Activated CD4-positive, CD25-positive, alpha-beta regulatory T cell (primary cell): ENCODE measurements around the gene APBA1.

ENCODE experiments used
- DNase-seq, 4 experiments: peaks; one replicate each; lab custom pipeline; 2025; lab: John Stamatoyannopoulos, UW

APBA1 gene

DNA sequence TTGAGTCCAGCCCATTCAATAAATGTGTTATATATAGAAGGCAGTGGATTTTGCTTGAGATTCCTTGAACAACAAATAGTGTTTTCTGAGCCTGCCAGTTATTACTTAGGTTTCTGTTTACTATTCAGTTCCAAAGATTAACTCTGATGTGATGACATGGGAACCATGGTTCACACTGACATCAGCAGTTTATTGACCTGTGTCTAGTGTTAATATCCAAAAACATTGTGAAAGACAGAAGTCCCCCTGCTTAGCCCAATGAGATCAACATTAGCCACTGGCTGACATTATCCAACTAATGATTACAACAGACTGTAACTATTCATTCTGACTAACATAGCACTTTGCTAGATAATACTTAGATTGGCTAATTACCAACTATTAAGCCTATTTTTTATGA lies 14.9 kb downstream of the APBA1 start:
- DNase-seq: no peak

DNA sequence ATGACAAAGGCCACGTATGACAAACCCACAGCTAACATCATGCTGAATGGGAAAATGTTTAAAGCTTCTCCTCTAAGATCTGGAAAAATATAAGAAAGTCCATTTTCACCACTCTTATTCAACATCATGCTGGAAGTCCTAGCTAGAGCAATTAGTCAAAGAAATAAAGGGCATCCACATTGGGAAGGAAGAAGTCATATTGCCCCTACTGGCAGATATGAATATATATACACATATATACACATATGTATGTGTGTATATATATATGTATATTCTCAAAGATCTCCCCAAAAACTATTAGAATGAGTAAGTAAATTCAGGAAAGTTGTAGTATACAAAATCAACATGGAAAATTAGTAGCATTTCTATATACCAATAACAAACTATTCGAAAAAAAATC lies 17.1 kb downstream of the APBA1 start:
- DNase-seq: no peak

- no peak for DNase-seq
Measured at GRCh38 chr9:69653261-69653660, 18.9 kb downstream of the APBA1 start.

GRCh38 chr9:69649566-69650250 lies 22.5 kb downstream of the APBA1 start:
- no peak for DNase-seq

GRCh38 chr9:69647804-69648203 lies 24.4 kb downstream of the APBA1 start:
- DNase-seq: no peak

DNA sequence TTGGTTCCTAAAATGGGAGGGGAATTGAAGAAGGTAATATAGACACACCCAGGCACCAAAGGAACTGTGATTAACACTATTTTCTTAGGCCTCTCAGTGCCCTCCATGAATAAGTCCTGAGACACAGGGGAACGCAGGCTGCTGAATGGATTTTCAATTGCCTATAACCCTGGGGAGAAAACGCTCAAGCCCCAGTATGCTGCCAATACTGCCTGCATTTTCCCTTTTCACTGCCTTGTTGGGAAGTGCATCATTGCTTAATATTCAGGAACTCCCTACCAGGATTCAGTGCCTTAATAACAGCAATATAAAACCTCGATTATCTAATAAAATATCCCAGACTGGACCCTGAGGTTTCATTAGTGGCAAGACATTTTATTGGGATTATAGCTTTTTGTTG lies 25.4 kb downstream of the APBA1 start:
- no peak for DNase-seq

GRCh38 chr9:69645488-69645887 lies 26.7 kb downstream of the APBA1 start:
- no peak for DNase-seq

GRCh38 chr9:69643098-69643497 lies 29.1 kb downstream of the APBA1 start:
- no peak for DNase-seq

DNA sequence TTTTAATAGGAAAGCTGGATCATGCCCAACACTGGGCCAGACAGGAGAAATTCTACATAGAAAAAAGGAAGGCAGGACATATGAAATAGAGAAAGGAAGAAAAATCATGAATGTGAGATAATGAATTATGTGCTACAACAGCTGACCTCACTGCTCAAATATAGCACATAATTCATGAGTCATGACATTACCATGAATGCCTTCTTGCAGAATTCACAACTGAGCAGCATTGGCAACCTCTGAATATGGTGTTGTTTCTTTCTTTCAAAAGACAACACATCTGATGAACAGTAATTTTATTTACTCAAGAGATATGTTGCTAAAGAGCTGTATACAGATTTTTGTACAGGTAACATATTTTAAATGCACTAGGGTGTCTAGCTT lies 34.4 kb downstream of the APBA1 start:
- no peak for DNase-seq

DNA sequence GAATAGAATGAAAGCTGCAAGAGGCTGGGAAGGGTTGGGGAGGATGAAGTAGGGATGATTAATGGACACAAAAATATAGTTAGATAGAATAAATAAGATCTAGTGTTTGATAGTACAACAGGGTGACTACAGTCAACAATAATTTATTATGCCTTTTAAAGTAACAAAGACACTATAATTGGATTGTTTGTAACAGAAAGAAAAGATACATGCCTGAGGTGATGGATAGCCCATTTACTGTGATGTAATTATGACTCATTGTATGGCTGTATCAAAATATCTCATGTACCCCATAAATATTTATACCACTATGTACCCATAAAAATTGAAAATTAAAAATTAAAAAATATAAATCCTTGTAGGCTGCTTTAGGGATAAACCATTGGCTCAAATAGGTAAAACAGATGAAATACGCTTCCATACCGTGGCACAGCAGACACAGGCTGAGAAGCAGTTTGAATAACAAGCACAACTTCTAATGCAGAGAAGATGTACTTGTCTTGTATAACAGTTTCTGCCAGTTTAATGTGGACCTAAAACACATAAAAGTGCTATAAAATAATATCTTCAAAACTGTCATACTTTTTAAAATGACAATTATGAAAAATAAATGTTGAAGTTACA lies 34.9 kb downstream of the APBA1 start:
- DNase-seq: no peak

DNA sequence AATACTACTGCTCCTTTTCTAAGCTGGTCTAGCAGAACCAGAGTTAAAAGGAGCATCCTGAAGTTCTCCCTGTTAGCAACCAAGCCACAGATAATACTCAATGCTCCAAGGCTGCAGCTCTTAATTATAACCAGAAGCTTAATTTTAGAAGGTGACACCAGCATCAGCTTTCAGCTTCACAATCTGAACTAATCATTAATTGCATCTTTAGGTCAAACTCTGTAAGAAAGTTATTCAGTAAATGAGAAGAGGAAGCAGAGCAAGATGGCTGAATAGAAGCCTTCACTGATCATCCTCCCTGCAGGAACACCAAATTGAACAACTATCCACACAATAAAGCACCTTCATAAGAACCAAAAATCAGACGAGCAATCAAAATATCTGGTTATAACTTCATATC lies 38.5 kb downstream of the APBA1 start:
- no peak for DNase-seq

DNA sequence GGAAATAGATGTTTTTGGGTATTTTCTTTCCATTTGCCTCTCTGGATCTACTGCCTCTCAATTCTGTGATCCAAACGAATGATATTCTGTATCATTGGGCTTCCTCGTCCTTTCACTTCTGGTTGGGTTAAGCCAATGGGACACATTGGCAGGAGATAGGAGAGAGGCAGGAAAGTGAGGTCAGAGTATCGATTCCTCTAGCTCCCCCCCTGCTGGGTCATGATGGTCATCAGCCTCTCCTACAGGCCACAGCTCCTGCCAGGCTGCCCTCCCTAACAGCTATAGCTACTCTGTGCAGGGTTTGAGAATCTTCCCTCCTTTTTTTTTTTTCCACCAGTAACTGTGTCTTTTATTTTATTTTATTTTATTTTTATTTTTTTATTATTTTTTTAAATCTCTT lies 39.4 kb downstream of the APBA1 start:
- DNase-seq: no peak

DNA sequence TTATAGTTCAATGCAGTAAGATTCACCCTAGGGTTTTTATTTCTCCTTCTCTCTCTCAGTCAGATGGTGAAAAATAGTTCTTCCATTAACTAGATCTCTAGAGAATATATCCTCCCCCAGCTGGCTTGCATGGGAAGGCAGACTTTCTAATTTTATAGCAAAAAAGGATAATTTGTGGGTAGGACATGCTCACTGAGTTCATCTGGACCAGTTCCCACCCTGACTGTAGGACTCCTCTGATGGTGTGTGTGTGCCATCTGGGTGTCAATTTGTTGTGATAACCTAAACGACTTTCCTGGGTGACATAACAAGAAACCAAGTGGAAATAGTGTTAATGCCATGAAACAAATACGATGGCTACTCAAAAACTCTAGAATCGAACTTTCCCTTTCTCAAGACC lies 44.9 kb downstream of the APBA1 start:
- no peak for DNase-seq

DNA sequence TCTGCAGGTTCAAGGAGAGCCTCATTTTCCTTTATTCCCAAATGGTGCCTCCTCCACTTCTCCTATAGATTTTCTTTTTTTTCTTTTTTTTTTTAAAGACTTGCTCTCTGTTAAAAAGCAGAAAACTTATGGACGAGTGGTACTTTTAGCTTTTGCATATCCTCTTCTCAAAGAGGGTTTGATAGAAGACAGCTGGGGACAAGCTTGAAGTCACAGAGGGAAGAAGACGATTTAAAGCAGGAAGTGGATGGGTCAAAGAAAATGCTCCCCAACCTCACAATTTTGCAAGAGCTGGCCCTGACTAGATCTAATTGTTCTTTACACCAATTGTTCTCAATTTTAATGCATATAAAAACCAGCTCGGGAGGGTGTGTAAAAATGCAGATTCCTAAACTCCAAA lies 48.9 kb downstream of the APBA1 start:
- DNase-seq: no peak

GRCh38 chr9:69622676-69623075 lies 49.5 kb downstream of the APBA1 start:
- DNase-seq: no peak

- no peak for DNase-seq
Measured at GRCh38 chr9:69621730-69622460, 50.3 kb downstream of the APBA1 start.

- DNase-seq: no peak
Measured at GRCh38 chr9:69620731-69621130, 51.4 kb downstream of the APBA1 start.

GRCh38 chr9:69619233-69619632 lies 52.9 kb downstream of the APBA1 start:
- DNase-seq: no peak

DNA sequence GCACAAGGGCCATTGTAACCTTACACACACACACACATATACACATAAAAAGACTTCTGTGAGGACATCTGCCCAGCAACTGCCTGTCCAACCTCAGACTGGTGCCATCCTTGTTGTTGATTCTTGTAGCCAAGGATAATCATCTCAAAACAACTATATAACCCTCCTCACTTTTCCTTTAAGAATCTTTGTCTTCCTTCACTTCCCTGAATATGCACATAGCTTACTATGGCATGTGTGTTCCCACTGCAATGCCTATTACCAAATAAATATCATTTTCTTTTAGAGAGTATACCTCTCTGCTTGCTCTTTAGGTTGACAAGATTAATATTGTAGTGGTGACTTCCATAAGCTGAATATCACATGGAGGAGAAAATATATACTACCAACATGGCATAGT lies 55.2 kb downstream of the APBA1 start:
- no peak for DNase-seq

GRCh38 chr9:69615880-69616279 lies 56.3 kb downstream of the APBA1 start:
- DNase-seq: no peak

- DNase-seq: no peak
Measured at GRCh38 chr9:69611221-69611620, 61.0 kb downstream of the APBA1 start.

GRCh38 chr9:69609156-69609555 lies 63.0 kb downstream of the APBA1 start:
- DNase-seq: no peak

DNA sequence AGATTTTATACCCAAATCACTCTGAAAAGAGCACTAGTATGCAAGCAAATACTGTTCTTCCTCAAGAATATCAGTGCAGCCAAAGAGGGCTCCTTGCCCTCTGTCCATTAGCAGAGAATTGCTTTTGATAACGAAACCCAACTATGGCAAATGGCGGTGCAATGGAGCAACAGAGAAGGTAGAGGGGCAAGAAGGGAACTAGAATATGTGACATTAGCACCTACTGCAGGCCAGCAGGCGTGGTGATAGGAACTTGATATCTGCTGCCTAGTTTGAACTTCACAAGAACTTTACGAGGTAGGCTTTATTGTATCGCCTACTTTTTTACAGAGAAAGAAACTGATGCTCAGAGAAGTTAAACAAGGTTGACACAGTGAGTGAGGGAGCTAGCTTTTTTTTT lies 66.1 kb downstream of the APBA1 start:
- no peak for DNase-seq

- DNase-seq: no peak
Measured at GRCh38 chr9:69605406-69605805, 66.8 kb downstream of the APBA1 start.
